B cell (primary cell): Measurements from ENCODE around the gene MAP3K14.

Experiments used
- EZH2 ChIP-seq: IDR thresholded peaks from 2 replicates; pipeline ENCODE4 v1.6.1; 2012; ENCODE audit warnings: borderline replicate concordance, low read depth, mild to moderate bottlenecking, moderate library complexity, low read length; ENCODE audit not compliant: insufficient read depth, poor library complexity, severe bottlenecking
- TF ChIP-seq, protein P1 (sequence below): fragments of 200-600 bp; IDR thresholded peaks from one replicate; pipeline ENCODE4 v1.8.0; 2022; ENCODE audit warnings: antibody characterized with exemption, mild to moderate bottlenecking

DNA sequence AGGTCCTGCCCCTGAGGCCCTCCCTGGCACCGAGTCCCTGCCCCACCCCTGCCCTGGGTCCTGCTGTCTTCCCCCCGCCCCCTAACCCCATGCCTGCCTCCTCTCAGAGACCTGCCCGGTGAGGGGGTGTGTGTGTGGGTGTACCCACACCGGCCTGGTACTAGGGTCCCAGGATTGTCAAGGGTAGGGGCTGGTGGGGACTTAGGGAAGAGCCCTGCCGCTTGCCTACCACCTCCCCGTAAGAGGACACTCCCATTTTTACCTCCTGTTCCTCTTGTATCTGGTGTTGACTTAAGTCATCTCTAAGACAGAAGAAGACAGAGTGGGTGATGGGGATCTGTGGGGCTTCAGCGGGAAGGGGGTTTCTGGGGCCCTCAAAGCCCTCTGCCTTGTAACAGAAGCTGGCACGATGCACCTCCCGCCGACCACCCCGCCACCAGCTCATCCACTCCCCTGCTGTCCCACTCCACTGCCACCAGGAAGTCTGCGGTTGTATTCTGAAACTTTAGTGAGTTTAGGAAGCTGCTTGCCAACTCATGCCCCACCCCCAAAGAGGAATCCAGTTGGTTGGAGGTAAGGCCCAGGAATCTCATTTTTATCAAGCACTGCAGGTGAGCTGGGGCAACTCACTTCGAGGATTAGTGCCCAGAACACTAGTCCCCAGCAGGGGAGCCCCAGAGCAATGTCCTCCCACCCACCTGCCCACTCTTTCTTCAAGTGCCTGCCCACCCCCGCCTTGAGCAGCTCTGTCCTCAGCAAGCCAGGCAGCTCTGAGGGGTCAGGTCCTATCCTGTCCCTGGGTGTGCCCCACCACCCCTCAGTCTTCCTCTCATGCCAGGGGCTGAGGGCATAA, 60.5 kb downstream of the MAP3K14 start:
- TF ChIP-seq, protein P1, sequence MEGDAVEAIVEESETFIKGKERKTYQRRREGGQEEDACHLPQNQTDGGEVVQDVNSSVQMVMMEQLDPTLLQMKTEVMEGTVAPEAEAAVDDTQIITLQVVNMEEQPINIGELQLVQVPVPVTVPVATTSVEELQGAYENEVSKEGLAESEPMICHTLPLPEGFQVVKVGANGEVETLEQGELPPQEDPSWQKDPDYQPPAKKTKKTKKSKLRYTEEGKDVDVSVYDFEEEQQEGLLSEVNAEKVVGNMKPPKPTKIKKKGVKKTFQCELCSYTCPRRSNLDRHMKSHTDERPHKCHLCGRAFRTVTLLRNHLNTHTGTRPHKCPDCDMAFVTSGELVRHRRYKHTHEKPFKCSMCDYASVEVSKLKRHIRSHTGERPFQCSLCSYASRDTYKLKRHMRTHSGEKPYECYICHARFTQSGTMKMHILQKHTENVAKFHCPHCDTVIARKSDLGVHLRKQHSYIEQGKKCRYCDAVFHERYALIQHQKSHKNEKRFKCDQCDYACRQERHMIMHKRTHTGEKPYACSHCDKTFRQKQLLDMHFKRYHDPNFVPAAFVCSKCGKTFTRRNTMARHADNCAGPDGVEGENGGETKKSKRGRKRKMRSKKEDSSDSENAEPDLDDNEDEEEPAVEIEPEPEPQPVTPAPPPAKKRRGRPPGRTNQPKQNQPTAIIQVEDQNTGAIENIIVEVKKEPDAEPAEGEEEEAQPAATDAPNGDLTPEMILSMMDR: no peak
- no peak for TF ChIP-seq EZH2
